GM18909 (cell line): Measurements from ENCODE around the gene MLKL.
"Not testable (repeated sequence)": the region's sequence is repeated elsewhere in the genome, so short reads cannot be mapped to it uniquely, and the experiment has no call there.

ENCODE experiments used
- ATAC-seq: cut with Tn5 transposase; IDR thresholded peaks from one replicate; pipeline ENCODE4 v1.9.1; 2021; ENCODE audit warnings: mild to moderate bottlenecking; ENCODE audit not compliant: unreplicated experiment, poor library complexity

Gene MLKL

DNA sequence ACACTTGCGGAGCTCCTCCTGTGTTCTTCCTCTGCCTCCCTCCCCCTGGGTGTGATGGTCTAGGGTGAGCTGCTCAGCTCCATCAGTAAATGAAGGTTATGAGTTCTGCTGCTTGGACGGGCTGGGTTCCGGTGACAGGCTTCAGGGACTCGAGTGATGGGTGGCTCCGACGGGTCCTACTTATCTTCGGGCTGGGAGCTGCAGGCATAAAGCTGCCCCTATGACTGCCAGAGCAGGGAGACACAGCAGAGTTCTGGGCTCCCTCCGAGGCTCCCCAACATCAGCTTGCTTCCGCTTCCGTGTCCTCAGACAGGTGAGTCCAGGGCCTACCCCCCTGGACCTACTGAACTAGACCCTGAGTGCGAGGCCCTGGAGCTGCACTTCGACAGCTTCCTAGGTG is 11.3 kb upstream of the MLKL start:
- ATAC-seq = no peak

DNA sequence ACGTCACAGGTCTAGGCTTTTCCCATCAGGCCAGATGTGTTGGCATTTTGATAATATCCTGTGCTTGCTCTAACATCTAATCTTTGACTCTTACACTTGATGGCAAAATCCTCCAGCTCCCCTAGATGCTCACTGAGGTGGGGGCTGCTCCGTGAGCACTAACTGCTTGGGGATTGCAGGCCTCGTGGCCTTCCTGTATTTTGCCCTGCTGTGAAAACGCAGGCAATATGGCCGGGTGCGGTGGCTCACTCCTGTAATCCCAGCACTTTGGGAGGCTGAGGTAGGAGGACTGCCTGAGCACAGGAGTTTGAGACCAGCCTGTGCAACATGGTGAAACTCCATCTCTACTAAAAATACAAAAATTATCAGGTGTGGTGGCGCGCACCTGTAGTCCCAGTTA is 9.7 kb upstream of the MLKL start:
- ATAC-seq = no peak

- peak; percentile 84 for ATAC-seq
Observed at GRCh38 chr16:74709441-74709877, 8.8 kb upstream of the MLKL start.

DNA sequence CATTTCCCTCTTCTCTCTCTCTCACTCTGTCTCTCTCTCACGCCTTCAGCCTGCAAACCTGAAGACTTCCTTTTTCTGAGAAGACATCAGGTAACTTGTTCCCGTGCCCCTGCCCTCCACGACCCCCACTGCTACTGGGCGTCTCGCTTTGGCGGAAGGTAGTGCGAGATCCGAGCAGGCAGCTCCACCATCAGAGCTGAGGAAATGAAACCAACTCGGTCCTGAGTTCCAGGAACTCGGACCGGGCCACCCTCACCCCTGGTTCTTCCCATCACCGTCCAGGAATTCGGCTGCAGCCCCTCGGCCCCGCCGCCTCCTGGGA is 585 bp downstream of the MLKL start:
- ATAC-seq = peak; percentile 17

GRCh38 chr16:74699666-74700065 is 996 bp downstream of the MLKL start:
- no peak for ATAC-seq

- no peak for ATAC-seq
Observed at GRCh38 chr16:74698222-74698621, 2.4 kb downstream of the MLKL start.

GRCh38 chr16:74695450-74696422 is 4.9 kb downstream of the MLKL start:
- peak; percentile 91 for ATAC-seq

DNA sequence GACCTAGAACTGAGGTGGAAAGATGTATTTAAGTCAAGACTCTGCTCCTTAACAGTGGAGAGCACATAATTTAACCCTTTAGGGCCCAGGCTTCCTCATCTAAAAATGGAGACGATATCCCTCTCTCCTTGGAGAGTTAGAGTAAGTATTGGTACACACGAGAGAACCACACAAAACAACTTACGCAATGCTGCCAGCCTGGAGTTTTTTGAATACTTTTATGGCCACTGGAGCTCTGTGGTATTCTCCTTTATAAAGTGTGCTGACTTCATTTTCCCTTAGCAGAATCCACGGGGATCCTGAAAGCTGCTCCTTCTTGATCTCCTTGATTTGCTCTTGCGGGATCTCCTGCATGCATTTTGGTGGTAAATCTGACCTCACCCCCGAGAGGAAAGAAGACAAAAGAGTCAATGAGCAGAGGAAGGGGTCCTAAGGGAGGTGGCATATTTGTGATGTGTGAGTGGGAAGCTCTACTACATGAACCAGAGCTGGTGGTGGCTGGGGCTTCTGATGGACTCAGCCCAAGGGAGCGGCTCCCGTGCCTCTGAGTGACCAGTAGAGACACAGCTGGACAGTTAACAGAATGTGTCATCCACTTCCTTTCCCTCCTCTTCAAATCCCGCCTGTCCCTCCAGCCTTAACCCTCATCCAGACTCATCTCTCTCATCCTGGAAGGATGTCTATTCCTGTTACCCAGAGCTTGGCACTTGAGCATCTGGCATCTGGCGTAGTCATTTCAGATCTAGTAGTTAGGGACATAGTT is 9.4 kb downstream of the MLKL start:
- ATAC-seq = no peak

GRCh38 chr16:74682556-74682955 is 18.1 kb downstream of the MLKL start:
- no peak for ATAC-seq

DNA sequence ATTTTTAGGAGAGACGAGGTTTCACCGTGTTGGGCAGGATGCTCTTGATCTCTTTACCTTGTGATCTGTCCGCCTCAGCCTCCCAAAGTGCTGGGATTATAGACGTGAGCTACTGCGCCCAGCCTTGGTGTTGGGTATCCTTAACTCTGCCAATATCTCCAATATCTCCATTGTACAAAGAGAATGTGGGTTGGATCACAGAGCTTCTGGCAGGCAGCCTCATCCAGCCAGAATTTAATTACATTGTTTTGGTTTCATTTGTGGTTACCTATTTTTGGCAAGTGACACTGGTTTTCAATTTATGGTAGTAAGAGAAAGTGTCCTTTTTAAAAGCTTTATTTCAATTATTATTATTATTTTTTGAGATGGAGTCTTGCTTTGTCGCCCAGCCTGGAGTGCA is 20.0 kb downstream of the MLKL start:
- no peak for ATAC-seq

DNA sequence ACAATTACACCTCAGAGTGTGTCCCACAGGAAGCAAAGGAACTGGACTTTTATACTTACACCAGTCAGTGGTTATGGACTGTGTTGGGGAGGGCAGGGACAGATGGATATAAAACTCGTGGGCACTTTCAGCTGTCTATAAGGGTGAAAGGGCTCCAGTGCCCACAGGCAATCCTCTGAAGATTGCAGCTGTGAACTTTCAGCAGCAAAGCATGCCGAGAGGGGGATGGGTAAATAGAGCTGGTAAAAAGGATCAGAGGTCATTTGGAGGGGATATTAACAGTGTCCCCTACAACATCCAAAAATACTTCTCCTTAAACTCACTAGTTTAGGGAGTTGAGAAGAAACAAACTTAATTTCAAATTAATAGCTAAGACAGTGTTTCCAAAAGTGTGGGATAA is 20.7 kb downstream of the MLKL start:
- ATAC-seq = no peak

DNA sequence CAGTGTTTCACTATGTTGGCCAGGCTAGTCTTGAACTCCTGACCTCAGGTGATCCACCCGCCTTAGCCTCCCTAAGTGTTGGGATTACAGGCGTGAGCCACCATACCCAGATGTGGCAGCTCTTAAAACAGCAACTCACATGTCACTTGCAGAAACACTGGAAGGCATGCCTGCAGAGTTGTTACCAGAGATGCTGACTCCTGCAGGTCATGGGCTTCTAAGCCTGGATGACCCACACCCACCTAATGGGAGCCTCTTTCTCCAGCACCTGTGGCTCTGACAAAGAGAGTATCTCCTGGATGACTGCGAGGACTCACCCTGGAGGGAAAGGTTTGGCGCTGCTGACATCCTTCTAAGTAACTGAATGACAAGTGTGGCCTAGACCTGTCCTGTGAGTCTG is 22.8 kb downstream of the MLKL start:
- ATAC-seq = no peak

GRCh38 chr16:74673876-74674275 is 26.8 kb downstream of the MLKL start:
- no peak for ATAC-seq

DNA sequence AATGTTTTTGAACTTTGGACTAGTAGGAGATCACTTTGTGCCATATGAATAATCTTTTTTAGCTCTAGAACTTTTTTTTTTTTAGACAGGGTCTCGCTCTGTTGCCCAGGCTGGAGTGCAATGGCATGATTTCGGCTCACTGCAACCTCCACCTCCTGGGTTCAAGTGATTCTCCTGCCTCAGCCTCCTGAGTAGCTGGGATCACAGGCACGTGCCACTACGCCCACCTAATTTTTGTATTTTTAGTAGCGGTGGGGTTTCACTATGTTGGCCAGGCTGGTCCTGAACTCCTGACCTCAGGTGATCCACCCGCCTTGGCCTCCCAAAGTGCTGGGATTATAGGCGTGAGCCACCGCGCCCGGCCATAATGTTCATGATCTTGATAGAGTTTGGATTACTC is 31.8 kb downstream of the MLKL start:
- not testable (repeated sequence) for ATAC-seq

- peak; percentile 5 for ATAC-seq
Observed at GRCh38 chr16:74667255-74667700, 33.4 kb downstream of the MLKL start.

DNA sequence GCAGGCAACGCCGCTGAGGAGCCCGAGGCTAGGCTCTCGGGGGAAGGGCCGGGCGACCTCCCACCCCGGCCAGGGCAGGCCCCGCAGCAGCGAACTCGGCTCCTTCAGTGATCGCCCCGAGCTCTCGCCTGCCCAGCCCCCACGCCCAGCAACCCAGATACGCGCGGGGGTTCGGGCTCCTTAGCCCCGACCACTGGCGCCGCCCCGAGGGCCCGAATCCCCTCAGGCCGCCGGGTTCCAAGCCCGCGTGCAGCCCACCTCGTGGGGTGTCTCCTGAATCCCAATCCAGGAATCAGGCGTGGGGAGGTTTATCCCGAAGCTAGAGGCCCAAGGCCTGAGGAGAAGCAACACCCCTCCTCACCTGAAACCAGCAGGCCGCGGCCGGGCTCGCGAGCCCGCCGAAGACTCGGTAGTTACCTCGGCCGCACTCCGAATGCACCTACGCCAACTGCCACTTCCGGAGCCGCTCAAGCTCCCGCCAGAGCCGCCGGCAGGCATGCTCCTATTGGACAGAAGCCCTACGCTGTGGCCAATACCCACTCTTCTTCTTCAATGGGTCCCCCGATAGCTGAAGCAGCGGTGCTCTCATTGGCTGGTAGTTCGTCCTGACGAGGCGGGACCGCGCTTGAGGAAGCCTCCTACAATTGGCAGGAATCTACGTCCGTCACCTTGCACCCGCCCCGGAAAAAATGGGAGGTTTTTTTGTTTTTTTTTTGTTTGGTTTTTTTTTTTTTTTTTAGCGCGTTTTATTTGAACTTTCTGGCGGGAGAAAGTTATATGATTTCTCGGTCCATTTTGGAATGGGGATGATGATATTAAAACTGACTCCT is 34.0 kb downstream of the MLKL start, which contains the start of gene RFWD3:
TSS of gene RFWD3 (minus strand) at position 453 of the 830 bp plus-strand sequence. CDS start 5,428 bp downstream, outside the sequence.
- peak; percentile 100 for ATAC-seq

- ATAC-seq = no peak
Observed at GRCh38 chr16:74666010-74666421, 34.6 kb downstream of the MLKL start.

DNA sequence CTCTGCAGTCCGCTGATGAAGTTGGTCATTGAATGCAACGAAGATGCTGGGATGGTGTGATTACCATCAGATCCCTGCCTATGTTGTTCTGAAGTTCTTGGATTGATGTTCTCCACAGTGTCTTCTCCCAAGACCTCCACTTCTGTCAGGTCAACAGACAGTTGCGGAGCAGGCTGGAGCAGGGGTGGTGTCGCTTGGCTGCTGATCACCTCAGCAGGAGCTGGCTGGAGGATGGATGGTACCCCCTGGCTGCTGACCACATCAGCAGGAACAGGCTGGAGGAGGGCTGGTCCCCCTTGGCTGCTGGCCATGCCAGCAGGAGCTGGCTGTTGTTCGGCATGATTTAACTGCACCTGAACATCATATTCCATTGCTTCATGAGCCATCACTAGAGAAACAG is 39.6 kb downstream of the MLKL start:
- ATAC-seq = no peak

GRCh38 chr16:74660383-74660782 is 40.3 kb downstream of the MLKL start:
- ATAC-seq = no peak

DNA sequence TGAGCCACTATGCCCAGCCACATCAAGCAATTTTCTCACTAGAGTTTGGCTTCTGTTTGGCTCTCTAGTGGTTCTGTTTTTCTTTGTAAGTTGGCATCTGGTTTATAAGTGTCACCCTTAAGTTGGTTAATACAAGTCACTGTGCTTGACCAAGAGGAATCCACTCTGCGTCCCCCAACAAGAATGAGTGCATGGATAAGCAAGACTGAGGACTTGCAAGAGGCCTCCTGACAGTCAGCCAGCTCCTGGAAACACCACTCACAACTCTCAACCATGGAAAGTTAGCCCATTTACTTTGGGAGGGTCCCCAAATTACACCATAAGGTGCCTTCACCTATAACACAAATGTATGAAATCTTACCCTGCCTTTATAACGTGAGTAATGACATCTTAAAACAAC is 41.6 kb downstream of the MLKL start:
- ATAC-seq = no peak
